MM.1S (cell line): ENCODE data around the gene GRIK1.

Experiments used
- EZH2 ChIP-seq: fragments of 300-600 bp; sonication (generic); optimal IDR thresholded peaks from 2 replicates; pipeline ENCODE3; 2017; ENCODE audit warnings: low read depth, mild to moderate bottlenecking, antibody characterized with exemption, low read length, mixed read lengths
- EZH2phosphoT487 ChIP-seq: fragments of 300-600 bp; sonication (generic); IDR thresholded peaks from 2 replicates; pipeline ENCODE4 v1.6.1; 2018; ENCODE audit warnings: antibody characterized with exemption, low read length
- TF ChIP-seq, protein P1 (sequence below): fragments of 300-600 bp; sonication (generic); IDR thresholded peaks from 2 replicates; pipeline ENCODE4 v1.5.1; 2016; ENCODE audit warnings: antibody characterized with exemption, low read length, mixed read lengths

DNA sequence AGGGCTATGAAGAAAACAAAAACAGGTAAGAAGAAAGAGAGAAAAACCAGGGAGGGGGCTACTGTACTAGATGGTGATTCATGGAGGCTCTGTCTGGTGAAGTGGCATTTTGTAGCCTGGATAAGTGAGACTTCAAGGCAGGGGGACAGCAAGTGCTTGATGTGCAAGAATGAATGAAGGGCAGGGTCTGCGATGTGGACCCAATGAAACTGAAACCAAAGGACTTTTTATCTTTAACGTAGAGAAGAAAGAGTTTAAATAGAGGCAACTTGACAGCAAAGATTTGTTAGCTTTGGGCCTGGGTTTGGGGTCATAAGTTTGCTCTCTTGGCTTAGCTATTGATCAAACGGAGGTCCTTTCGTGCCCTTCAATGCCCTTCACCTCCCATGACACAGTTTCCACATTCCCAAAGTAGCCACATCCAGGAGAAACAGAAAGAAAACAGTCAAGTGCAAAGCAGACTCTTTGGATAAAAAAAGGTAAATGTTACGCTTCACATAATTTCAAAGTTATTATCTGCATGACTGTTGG, 291.0 kb downstream of the GRIK1 start:
- TF ChIP-seq EZH2 = no peak
- TF ChIP-seq, protein P1, sequence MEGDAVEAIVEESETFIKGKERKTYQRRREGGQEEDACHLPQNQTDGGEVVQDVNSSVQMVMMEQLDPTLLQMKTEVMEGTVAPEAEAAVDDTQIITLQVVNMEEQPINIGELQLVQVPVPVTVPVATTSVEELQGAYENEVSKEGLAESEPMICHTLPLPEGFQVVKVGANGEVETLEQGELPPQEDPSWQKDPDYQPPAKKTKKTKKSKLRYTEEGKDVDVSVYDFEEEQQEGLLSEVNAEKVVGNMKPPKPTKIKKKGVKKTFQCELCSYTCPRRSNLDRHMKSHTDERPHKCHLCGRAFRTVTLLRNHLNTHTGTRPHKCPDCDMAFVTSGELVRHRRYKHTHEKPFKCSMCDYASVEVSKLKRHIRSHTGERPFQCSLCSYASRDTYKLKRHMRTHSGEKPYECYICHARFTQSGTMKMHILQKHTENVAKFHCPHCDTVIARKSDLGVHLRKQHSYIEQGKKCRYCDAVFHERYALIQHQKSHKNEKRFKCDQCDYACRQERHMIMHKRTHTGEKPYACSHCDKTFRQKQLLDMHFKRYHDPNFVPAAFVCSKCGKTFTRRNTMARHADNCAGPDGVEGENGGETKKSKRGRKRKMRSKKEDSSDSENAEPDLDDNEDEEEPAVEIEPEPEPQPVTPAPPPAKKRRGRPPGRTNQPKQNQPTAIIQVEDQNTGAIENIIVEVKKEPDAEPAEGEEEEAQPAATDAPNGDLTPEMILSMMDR = no peak
- TF ChIP-seq EZH2phosphoT487 = no peak
